GM23338 (cell line): ENCODE data around the gene RBM11.

ENCODE experiments used
- CREB1 ChIP-seq: fragments of 250-450 bp; sonication (Bioruptor Pico); IDR thresholded peaks from 2 replicates; pipeline ENCODE4 v1.5.0; 2020; ENCODE audit warnings: low read depth, mild to moderate bottlenecking, moderate library complexity
- ETS1 ChIP-seq: IDR thresholded peaks from 2 replicates; pipeline ENCODE4 v1.6.1; 2016; ENCODE audit warnings: antibody characterized with exemption
- EZH2 ChIP-seq: fragments of 200-600 bp; sonication (generic); IDR thresholded peaks from one replicate; pipeline ENCODE4 v1.8.0; 2017; ENCODE audit warnings: antibody characterized with exemption, mild to moderate bottlenecking, low read depth; ENCODE audit not compliant: unreplicated experiment
- EZH2phosphoT487 ChIP-seq: fragments of 200-600 bp; sonication (generic); IDR thresholded peaks from one replicate; pipeline ENCODE4 v1.8.1; 2018; ENCODE audit warnings: antibody characterized with exemption; ENCODE audit not compliant: unreplicated experiment
- JUNB ChIP-seq: IDR thresholded peaks from one replicate; pipeline ENCODE4 v1.6.1; 2016; ENCODE audit warnings: antibody characterized with exemption; ENCODE audit not compliant: unreplicated experiment
- POLR2AphosphoS5 ChIP-seq: IDR thresholded peaks from 2 replicates; pipeline ENCODE4 v1.6.1; 2016; ENCODE audit warnings: antibody characterized with exemption, low read depth
- STAT1 ChIP-seq: IDR thresholded peaks from one replicate; pipeline ENCODE4 v1.6.1; 2016; ENCODE audit warnings: antibody characterized with exemption; ENCODE audit not compliant: unreplicated experiment
- TF ChIP-seq, protein P1 (sequence below), 2 experiments: fragments of 200-600 bp in 1 of 2; sonication (generic) in 1 of 2; conservative IDR thresholded peaks; 2 replicates each; pipeline versions ENCODE4 v1.5.1 to v1.6.1; 2016 to 2017; ENCODE audit warnings: antibody characterized with exemption in 2 of 2, low read depth in 2 of 2, mild to moderate bottlenecking in 2 of 2, moderate library complexity in 1 of 2
- TF ChIP-seq, protein P2 (sequence below): IDR thresholded peaks from one replicate; pipeline ENCODE4 v1.6.1; 2018; ENCODE audit warnings: antibody characterized with exemption; ENCODE audit not compliant: unreplicated experiment

DNA sequence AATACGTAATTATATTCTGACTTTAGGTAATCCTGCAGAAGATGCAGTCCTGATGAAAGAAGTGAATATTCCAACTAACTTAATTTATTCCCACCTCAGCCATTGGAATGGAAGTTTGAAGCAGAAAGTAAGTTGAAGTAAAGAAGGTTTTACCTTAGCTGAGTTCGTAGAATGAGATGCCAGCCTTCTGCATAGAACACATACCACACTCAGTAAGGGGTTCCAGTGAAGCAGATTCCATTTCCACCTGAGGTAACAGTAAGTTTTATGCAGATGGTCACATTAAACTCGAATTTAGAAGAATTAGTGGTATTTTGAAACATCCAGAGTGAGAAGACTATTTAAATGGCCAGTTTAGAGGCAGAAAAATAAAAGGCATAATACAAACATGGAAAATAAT lies 20.2 kb downstream of the RBM11 start:
- TF ChIP-seq, protein P1, sequence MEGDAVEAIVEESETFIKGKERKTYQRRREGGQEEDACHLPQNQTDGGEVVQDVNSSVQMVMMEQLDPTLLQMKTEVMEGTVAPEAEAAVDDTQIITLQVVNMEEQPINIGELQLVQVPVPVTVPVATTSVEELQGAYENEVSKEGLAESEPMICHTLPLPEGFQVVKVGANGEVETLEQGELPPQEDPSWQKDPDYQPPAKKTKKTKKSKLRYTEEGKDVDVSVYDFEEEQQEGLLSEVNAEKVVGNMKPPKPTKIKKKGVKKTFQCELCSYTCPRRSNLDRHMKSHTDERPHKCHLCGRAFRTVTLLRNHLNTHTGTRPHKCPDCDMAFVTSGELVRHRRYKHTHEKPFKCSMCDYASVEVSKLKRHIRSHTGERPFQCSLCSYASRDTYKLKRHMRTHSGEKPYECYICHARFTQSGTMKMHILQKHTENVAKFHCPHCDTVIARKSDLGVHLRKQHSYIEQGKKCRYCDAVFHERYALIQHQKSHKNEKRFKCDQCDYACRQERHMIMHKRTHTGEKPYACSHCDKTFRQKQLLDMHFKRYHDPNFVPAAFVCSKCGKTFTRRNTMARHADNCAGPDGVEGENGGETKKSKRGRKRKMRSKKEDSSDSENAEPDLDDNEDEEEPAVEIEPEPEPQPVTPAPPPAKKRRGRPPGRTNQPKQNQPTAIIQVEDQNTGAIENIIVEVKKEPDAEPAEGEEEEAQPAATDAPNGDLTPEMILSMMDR (conservative IDR thresholded peaks at IDR 0.05; ENCODE audit: low read depth in 2 of 2) = no peak
- TF ChIP-seq EZH2phosphoT487 (no peak), CREB1 (no peak), POLR2AphosphoS5 (no peak), EZH2 (no peak), STAT1 (no peak), JUNB (no peak), ETS1 (no peak)
- TF ChIP-seq, protein P2, sequence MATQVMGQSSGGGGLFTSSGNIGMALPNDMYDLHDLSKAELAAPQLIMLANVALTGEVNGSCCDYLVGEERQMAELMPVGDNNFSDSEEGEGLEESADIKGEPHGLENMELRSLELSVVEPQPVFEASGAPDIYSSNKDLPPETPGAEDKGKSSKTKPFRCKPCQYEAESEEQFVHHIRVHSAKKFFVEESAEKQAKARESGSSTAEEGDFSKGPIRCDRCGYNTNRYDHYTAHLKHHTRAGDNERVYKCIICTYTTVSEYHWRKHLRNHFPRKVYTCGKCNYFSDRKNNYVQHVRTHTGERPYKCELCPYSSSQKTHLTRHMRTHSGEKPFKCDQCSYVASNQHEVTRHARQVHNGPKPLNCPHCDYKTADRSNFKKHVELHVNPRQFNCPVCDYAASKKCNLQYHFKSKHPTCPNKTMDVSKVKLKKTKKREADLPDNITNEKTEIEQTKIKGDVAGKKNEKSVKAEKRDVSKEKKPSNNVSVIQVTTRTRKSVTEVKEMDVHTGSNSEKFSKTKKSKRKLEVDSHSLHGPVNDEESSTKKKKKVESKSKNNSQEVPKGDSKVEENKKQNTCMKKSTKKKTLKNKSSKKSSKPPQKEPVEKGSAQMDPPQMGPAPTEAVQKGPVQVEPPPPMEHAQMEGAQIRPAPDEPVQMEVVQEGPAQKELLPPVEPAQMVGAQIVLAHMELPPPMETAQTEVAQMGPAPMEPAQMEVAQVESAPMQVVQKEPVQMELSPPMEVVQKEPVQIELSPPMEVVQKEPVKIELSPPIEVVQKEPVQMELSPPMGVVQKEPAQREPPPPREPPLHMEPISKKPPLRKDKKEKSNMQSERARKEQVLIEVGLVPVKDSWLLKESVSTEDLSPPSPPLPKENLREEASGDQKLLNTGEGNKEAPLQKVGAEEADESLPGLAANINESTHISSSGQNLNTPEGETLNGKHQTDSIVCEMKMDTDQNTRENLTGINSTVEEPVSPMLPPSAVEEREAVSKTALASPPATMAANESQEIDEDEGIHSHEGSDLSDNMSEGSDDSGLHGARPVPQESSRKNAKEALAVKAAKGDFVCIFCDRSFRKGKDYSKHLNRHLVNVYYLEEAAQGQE = no peak
